Thyroid gland (tissue), 4 donors: ENCODE results near the gene PCID2. TPM values are rescaled to one million over a fixed set of nuclear protein-coding genes. Genes with fewer than 3 reads are reported as not detected.

Experiments used
- DNase-seq, 2 donors: peaks; one replicate each; pipeline ENCODE4 v3.0.0-alpha.2; 2019
- H3K27ac ChIP-seq, 3 donors: fragments of 200-600 bp; sonication (generic); 1 replicate in 2 of 3; 2 replicates in 1 of 3; pipeline ENCODE4 v1.5.1; 2016 to 2019; ENCODE audit warnings: mild to moderate bottlenecking in 1 of 3, moderate library complexity in 1 of 3
- H3K27me3 ChIP-seq: fragments of 200-600 bp; sonication (generic); one replicate; pipeline ENCODE4 v1.5.1; 2019
- H3K36me3 ChIP-seq, 2 donors: fragments of 200-600 bp; sonication (generic); one replicate each; pipeline ENCODE4 v1.5.1; 2016 to 2019
- H3K4me1 ChIP-seq, 2 donors: fragments of 200-600 bp; sonication (generic); one replicate each; pipeline ENCODE4 v1.5.1; 2017 to 2019
- H3K4me3 ChIP-seq, 3 donors: fragments of 200-600 bp; sonication (generic); replicated peaks in 1 of 3; 1 replicate in 2 of 3; 2 replicates in 1 of 3; pipeline ENCODE4 v1.5.1; 2016; ENCODE audit warnings: mild to moderate bottlenecking in 1 of 3
- H3K9me3 ChIP-seq: fragments of 200-600 bp; sonication (generic); one replicate; pipeline ENCODE4 v1.5.1; 2017
- CTCF ChIP-seq, 6 experiments: fragments of 200-600 bp in 3 of 6; fragments of 450-650 bp in 3 of 6; sonication (generic) in 3 of 6; IDR thresholded peaks; one replicate each; pipeline ENCODE4 v1.5.1; 2016 to 2019; ENCODE audit warnings: antibody characterized with exemption in 6 of 6, mild to moderate bottlenecking in 2 of 6, inconsistent platforms in 1 of 6, moderate library complexity in 1 of 6
- POLR2A ChIP-seq, 2 donors: fragments of 450-650 bp; IDR thresholded peaks; one replicate each; pipeline ENCODE4 v1.6.1; 2017; ENCODE audit warnings: antibody characterized with exemption in 2 of 2, mild to moderate bottlenecking in 2 of 2, moderate library complexity in 1 of 2
- WGBS, 2 donors: methylation state at CpG; one replicate each; pipeline ENCODE4 v1.1.5; 2017; 5-methylcytosine and 5-hydroxymethylcytosine counted together
- intact Hi-C: fragments of 100-400 bp; cut with DNase I; formaldehyde crosslinking; loops from one replicate; pipeline ENCODE4 v1.15.1; 2023
- total RNA-seq, 4 donors: library from RNA; depleted of rRNA; stranded (reverse); fragments of >200 nt; gene quantifications; one replicate each; pipeline ENCODE4 v1.2.3, GENCODE V29; 2016

Gene PCID2
- total RNA-seq, 4 donors from 2014 or later, result 50.5 to 75.6 (median 56.5) TPM

DNA sequence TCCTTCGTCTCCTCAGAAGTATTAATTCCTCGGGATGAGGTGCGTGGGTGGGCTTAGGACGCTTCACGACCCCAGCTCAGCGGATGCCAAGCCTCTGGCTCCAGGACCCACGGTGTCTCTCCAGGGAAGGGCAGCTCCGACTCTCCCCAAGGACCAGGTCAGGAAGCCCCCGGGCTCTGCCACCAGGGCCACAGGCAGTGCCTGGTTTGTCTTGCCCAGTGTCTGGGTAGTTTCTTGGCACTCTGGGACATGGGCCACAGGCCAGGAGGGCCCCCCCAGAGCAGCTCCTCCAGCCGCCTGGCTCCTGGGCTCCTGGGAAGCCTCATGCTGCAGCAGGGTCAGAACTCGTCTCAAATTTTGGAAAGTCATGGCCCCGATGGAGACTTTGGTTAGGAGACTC is 47.5 kb downstream of the PCID2 start:
- no peaks in the 10 kb centered on the region for H3K27me3 ChIP-seq
- intact Hi-C loops, result no loop called here
- DNase-seq, result no peak
- 70 to 78% methylated on average over 9 to 12 of the region's 12 CpGs for WGBS, 2 donors
- no peaks in the 10 kb centered on the region for H3K36me3 ChIP-seq
- no peaks in the 10 kb centered on the region for H3K4me1 ChIP-seq
- TF ChIP-seq CTCF (IDR thresholded peaks at IDR 0.05), result no peak
- no peak for TF ChIP-seq POLR2A (IDR thresholded peaks at IDR 0.05)
- H3K9me3 ChIP-seq, result no peaks in the 10 kb centered on the region
- H3K4me3 ChIP-seq, result no peak overlapping the region
- no peak overlapping the region for H3K27ac ChIP-seq

DNA sequence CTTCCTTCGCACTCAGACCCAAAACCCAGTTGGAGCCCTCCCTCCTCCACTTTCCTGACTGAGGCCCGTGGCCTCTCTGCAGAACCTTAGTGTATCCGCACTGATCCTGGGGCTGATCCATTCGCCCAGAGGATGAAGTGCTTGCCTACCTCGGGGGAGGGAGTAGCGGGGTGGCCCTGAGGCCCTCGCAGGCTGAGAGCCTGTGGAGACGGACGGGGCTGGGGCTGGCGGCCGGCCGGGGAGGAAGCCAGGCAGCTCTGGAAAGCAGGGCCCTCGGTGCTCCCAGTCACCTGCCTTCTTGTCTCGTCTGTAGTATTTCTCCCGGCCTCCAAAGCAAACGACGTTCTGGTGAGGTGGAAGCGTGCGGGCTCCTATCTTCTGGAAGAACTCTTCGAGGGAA is 48.8 kb downstream of the PCID2 start:
- Histone ChIP-seq H3K36me3 (no peaks in the 10 kb centered on the region), H3K27me3 (no peaks in the 10 kb centered on the region), H3K27ac (no peak overlapping the region), H3K9me3 (no peaks in the 10 kb centered on the region), H3K4me3 (no peak overlapping the region), H3K4me1 (no peaks in the 10 kb centered on the region)
- WGBS, 2 donors, result 76 to 85% methylated on average over 20 of the region's 20 CpGs
- TF ChIP-seq POLR2A (IDR thresholded peaks at IDR 0.05) (no peak), CTCF (IDR thresholded peaks at IDR 0.05) (no peak)
- DNase-seq, result no peak
- intact Hi-C loops, result loop anchor here (5.0 to 10.0 kb wide), 2 partner anchors 48 to 205 kb away; partner anchors contain the start of genes CUL4A, GRTP1 and PCID2

GRCh38 chr13:113158946-113159345 is 49.5 kb downstream of the PCID2 start:
- no peaks in the 10 kb centered on the region for H3K4me1 ChIP-seq
- H3K27me3 ChIP-seq, result no peaks in the 10 kb centered on the region
- no peak overlapping the region for H3K27ac ChIP-seq
- 56 to 67% methylated on average over 3 to 6 of the region's 7 CpGs for WGBS, 2 donors
- intact Hi-C loops, result loop anchor here (5.0 to 10.0 kb wide), 2 partner anchors 48 to 206 kb away; partner anchors contain the start of genes CUL4A, GRTP1 and PCID2
- no peaks in the 10 kb centered on the region for H3K9me3 ChIP-seq
- H3K4me3 ChIP-seq, result no peak overlapping the region
- TF ChIP-seq CTCF (IDR thresholded peaks at IDR 0.05) (no peak), POLR2A (IDR thresholded peaks at IDR 0.05) (no peak)
- H3K36me3 ChIP-seq, result no peaks in the 10 kb centered on the region
- DNase-seq, result no peak

- no peaks in the 10 kb centered on the region for H3K36me3 ChIP-seq
- H3K27ac ChIP-seq, result no peak within 1 kb of the TSS
- no peaks in the 10 kb centered on the region for H3K9me3 ChIP-seq
- no peak for DNase-seq
- no peaks in the 10 kb centered on the region for H3K27me3 ChIP-seq
- intact Hi-C loops, result loop anchor here (5.0 to 10.0 kb wide), 2 partner anchors 49 to 207 kb away; partner anchors contain the start of genes CUL4A, GRTP1 and PCID2
- no peak within 1 kb of the TSS for H3K4me3 ChIP-seq
- H3K4me1 ChIP-seq, result peaks cover 5% of the 10 kb centered on the region in 2 donors
- TF ChIP-seq CTCF (IDR thresholded peaks at IDR 0.05), result no peak
- no peak for TF ChIP-seq POLR2A (IDR thresholded peaks at IDR 0.05)
- 67 to 74% methylated on average over 12 to 16 of the region's 16 CpGs for WGBS, 2 donors
Observed at GRCh38 chr13:113157929-113158747, 50.3 kb downstream of the PCID2 start, which contains the start of gene PROZ. Gene PROZ (plus strand): TSS chr13:113158648. CDS start chr13:113158661, 13 bp downstream.
